GM19324 (cell line): ENCODE measurements around the gene CLSTN2.

Experiments
- ATAC-seq: cut with Tn5 transposase; IDR thresholded peaks from one replicate; pipeline ENCODE4 v1.9.1; 2021; ENCODE audit warnings: mild to moderate bottlenecking, moderate library complexity; ENCODE audit not compliant: unreplicated experiment, low FRiP score

Gene CLSTN2

GRCh38 chr3:140510303-140510861, 575.4 kb downstream of the CLSTN2 start:
- no peak for ATAC-seq

DNA sequence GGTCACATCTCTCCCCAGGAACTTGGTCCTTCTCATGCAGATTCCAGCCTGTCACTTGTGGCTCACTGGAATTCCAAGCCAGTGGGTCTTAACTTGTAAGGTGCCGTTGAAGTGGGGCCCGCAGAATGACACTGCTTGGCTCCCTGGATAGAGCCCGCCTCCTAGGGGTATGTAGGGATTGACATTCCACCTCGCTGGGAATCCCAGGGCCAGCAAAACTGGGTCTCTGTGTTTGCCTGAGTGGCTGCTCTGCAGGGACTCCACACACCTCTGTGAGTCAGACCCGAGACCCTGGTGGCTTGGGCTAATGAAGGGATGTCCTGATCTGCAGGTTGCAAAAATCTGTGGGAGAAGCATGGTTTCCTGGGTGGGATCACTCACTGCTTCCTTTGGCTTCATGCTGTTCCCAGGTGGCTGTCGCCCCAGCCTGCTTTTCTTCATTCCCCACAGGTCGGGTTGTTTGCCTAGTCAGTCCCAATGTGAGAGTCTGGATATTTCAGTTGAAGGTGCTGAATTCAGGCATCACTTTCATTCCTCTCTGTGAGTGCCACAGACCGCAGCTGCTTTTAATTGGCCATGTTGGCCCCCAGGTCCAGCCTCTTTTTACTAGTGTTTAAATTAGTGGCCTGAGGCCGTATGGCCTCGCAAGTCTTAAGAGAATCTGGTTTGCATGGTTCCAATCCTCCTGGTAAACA, 586.9 kb downstream of the CLSTN2 start:
- no peak for ATAC-seq

GRCh38 chr3:140522653-140523380, 587.8 kb downstream of the CLSTN2 start:
- ATAC-seq, result no peak

DNA sequence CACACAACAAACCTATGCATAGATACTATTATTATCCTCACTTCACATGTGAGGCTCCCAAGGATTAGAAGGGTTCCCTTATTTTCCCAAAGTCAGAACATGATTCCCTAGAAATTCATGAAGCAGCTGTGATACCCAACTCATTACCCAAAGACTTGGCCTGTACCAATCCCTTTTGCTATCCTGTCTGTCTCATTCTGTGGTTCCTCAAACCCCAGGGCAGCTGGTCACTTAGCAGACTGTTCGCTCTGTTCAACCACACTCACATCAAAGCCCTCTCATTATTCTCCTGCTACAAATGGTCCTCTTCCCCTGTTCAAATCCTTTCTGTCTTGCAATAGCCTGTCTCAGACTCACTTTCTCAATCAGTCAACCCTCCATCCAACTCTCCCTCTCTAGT, 588.6 kb downstream of the CLSTN2 start:
- ATAC-seq, result no peak

DNA sequence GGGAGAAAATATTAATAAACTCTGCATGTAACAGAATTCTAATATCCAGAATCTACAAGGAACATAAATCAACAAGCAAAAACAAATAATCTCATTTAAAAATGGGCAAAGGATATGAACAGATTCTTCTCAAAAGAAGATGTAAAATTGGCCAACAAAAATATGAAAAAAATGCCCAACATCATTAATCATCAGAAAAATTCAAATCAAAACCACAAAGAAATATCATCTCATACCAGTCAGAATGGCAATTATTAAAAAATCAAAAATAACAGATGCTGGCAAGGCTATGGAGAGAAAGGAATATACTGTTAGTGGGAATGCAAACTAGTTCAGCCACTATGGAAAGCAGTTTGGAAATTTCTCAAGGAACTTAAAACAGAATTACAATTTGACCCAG, 592.2 kb downstream of the CLSTN2 start:
- no peak for ATAC-seq

- no peak for ATAC-seq
Observed at GRCh38 chr3:140529096-140529495, 594.1 kb downstream of the CLSTN2 start.

- ATAC-seq, result no peak
Observed at GRCh38 chr3:140529558-140529957, 594.6 kb downstream of the CLSTN2 start.

DNA sequence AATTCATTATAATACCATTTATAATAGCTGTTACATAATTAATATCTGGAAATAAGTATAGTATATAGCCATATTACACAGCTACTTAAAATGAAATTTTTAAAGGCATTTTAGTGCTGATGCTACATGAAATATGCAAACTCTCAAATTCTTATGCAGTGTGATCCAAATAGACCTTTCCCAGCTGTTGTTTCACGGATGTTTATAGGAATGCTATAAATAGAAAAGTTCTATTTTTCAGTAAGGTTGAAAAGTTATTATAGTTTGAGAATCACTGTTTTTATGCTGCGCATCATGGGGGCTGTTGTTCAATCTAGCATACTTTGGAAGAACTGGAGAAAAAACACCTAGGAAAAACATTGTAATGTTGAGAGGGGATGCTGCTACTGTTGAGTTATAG, 595.1 kb downstream of the CLSTN2 start:
- no peak for ATAC-seq

- no peak for ATAC-seq
Observed at GRCh38 chr3:140530603-140531002, 595.6 kb downstream of the CLSTN2 start.

- ATAC-seq, result no peak
Observed at GRCh38 chr3:140532793-140533330, 597.9 kb downstream of the CLSTN2 start.

DNA sequence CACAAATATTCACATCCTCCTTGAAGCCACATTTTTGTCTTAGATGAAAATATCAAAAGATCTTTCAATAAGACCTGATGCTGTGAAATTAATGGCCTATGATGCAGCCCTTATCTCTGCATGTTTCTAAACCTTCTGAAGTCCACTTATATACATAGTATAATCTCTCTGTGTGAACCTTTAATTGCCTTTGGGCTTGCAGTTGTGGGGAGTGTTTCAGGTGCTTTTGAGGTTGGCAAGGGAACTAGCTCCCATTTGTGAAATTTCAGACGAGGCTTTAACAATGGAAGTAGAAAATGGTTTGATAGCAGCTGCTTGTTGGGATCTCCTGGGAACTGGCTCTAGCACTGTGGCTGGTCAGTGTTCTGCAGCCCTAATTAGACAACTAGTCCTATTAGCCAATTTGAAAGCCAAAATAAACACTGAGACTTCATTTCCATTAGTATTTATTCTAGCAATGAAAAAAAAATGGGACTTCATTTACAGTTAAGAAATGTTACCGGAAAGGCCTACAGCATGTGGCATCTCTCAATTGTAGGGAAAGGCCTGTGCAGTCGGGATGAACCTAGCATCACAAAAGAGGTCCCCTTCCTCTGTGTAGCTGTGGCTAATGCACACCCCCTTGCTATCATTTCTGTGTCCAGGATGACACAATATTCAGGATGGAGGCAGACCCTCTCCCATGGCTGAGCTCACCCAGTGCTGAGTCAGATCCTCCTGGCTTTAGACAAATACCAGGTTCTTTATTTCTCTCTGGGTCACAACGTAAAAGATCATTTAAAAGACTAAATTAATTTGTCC, 602.1 kb downstream of the CLSTN2 start:
- ATAC-seq, result no peak

DNA sequence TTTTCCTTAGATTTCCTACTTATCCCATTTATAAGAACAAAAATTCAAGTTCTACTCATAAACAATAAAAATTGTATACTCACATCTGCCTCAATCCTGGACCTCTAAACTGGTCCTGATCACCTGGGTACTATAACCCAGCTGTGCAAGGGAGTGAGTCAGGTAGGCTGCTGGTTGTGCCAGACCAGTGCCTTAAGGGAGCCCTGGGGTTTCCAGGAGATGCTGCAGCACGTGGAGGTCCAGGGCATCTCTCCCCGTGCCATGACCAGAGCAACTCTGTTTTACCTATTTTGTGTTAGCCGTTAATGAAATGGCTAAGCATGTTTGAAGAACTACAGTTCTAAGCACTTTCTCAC, 602.7 kb downstream of the CLSTN2 start:
- ATAC-seq, result no peak

DNA sequence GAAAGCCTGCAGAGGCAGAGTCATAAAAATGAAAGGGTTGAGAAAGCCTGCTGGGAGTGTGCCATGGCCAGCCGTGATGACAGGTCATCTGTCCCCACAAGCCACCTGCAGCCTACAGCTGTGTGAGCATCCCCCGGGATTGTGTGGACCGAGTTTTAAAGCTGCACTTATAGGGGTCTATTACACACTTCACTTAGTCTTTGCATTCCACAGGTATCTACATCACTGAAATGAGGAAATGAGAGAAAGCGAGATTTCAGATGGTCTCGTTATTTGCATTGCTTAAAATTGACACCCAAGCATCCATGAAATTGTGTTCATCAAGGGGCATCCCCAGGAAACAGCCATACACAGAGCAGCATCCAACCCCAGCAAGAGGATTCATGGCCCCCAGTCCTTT, 605.3 kb downstream of the CLSTN2 start:
- peak; percentile 71 for ATAC-seq

DNA sequence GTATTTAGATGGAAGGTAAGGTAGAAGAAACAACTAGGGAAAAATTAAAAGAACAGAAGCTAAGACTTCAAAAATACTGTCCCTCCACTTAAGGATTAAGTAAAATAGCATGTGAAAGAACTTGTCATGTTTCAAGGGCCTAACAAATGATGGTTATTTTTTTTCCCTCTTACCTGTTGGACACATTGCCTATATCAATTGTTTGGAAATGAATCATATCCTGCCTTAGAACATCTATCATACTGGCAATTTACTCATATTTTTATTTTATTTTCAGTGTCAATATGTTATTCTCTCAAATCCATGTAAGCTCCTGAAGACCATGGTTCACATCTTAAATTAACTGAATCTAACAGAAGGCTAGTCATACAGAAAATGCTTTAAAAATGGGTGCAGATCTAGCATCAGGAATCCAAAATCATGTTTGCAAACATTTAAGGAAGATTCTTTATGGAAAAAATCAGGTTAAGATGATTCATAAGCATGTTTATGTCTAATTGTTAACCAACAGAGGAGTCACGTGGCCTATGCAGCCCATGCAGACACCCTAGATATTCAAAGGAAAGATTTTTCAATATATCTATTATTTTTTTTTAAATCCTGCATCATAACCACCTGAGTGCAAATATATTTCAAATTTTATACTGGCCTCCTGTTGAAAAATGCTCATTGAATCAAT, 607.1 kb downstream of the CLSTN2 start:
- ATAC-seq, result no peak

DNA sequence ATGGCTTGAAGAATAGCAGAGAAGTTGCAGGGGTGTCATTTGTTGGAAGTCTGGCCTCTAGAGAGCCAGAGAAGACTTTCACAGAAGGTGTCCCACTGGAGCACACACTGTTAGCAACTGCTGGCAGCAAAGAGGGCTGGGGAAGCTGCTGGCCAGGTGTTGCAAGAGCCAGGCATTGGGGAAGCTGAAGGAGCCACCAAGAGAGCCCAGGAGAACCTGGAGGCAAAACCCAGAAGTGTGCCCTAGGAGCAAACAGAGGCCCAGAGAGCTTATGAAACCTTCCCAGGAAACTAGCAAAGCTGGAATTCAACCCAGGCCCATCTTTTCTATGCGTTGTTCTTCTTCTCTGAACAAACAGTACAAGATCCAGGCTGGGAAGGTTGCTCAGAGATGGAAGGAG, 610.2 kb downstream of the CLSTN2 start:
- ATAC-seq, result no peak

- no peak for ATAC-seq
Observed at GRCh38 chr3:140545756-140546155, 610.8 kb downstream of the CLSTN2 start.

DNA sequence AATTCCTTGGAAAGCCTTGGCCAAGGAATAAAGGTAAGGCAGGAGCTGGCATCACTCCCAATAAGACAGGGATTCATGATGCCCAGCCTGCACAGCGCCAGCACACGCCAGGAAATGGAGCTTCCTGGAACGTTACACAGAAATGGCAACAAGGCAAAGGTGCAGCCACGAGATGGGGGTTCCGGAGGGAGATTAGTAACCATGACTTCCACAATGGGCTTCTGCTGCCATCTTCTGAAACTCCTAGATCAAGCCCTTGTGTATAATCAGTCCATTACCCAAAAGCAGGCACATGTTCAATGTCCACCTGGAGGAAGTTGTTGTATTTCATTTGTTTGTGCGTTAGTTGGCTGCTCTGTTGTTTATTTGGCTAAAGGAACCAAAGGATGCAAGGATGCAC, 611.7 kb downstream of the CLSTN2 start:
- ATAC-seq, result no peak

DNA sequence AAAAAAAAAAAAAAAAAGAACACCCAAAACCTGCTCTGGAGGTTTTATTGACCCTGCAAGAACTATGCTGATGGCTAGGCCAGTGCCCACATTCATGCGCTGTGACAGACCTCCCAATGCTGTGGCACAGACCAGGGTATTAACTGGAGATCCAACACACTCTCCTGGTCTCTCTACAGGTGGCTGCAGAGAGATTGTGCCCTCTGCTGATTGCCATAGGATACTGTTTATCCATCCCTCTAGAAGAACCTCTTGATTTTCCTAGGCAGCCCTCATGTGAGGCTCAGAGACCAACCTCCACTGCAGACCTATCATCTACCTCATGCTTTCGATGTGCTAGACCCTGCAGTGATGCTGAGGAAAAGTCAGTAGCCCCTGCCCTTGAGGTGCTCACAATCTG, 617.4 kb downstream of the CLSTN2 start:
- ATAC-seq, result no peak

DNA sequence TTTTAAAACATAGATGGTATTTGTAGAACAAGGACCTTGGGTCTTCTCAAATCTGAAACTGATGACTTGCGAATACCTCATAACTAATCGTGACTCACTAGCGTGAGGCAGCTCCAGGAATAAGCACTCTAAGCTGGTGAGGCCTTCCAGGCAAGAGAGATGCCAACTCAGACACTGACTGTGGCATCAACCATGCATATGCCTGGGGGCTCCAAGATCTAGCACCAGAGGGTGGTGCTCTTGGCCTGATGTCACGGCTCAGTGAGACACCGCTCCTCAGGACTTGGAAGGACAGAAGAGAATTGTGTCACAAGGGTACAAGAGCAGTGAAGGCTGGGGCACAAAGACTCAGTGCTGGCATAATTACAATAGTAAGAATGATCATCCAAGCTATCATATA, 617.9 kb downstream of the CLSTN2 start:
- ATAC-seq, result no peak

- ATAC-seq, result no peak
Observed at GRCh38 chr3:140553591-140553990, 618.6 kb downstream of the CLSTN2 start.
